Ishikawa (cell line): ENCODE results near the gene LOXHD1.

ENCODE experiments used
- CEBPB ChIP-seq: IDR thresholded peaks from 2 replicates; pipeline ENCODE4 v1.6.1; 2012
- CREB1 ChIP-seq: IDR thresholded peaks from 2 replicates; pipeline ENCODE4 v1.6.1; 2012; ENCODE audit warnings: low read depth
- EGR1 ChIP-seq: IDR thresholded peaks from 2 replicates; pipeline ENCODE4 v1.6.1; 2012
- EP300 ChIP-seq: IDR thresholded peaks from 2 replicates; pipeline ENCODE4 v1.6.1; 2012; ENCODE audit warnings: borderline replicate concordance
- FOXM1 ChIP-seq: IDR thresholded peaks from 2 replicates; pipeline ENCODE4 v1.6.1; 2012; ENCODE audit warnings: low read depth, borderline replicate concordance
- MAX ChIP-seq: IDR thresholded peaks from 2 replicates; pipeline ENCODE4 v1.6.1; 2012
- NFIC ChIP-seq: IDR thresholded peaks from 2 replicates; pipeline ENCODE4 v1.6.1; 2012
- RAD21 ChIP-seq: IDR thresholded peaks from 2 replicates; pipeline ENCODE4 v1.6.1; 2012; ENCODE audit warnings: low read depth
- TAF1 ChIP-seq: IDR thresholded peaks from 2 replicates; pipeline ENCODE4 v1.6.1; 2012; ENCODE audit warnings: low read depth, mild to moderate bottlenecking
- TCF12 ChIP-seq: IDR thresholded peaks from 2 replicates; pipeline ENCODE4 v1.6.1; 2012; ENCODE audit warnings: low read depth
- TEAD4 ChIP-seq: IDR thresholded peaks from 2 replicates; pipeline ENCODE4 v1.6.1; 2012
- USF1 ChIP-seq: IDR thresholded peaks from 2 replicates; pipeline ENCODE4 v1.6.1; 2012
- YY1 ChIP-seq: IDR thresholded peaks from 2 replicates; pipeline ENCODE4 v1.6.1; 2012; ENCODE audit warnings: low read depth
- ZBTB7A ChIP-seq: IDR thresholded peaks from 2 replicates; pipeline ENCODE4 v1.6.1; 2012; ENCODE audit warnings: low read depth
- TF ChIP-seq, protein P1 (sequence below): IDR thresholded peaks from 2 replicates; pipeline ENCODE4 v1.6.1; 2012; ENCODE audit warnings: low read depth, mild to moderate bottlenecking

LOXHD1 gene

DNA sequence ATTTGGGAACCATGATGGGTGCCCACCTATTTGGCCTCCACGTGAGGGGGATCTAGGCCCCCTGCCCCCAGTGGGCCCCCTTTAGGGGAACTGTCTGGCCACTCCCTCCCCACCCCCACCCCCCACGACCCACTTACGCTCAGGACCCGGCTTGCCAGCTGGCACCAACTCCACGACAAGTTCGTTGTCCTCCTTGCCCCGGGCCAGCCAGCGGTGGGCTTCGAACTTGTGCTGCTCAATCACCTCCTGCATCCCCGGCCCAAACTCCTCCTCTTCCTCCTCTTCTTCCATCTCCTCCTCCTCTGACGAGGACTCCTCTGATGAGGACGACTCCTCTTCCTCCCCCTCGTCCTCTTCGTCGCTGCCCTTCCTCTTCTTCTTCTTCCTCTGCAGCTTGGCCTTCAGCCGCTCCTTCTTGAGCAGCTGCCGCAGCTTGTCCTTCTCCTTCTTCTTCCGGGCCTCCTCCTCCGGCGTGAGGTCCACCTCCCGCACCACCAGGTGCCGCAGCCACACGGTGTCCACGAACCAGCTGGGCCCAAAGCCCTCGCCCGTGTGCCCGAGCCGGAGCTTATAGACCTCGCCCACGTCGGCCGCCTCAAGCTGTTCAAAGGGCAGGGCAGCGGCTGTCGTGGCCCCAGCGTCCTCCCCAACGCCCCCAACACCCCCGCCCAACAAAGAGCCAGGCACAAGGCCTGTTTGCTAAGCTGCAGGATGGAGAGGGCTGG lies 96.9 kb downstream of the LOXHD1 start:
- TF ChIP-seq CEBPB (no peak), EP300 (no peak), FOXM1 (no peak), TCF12 (no peak), TEAD4 (no peak), MAX (no peak), NFIC (no peak), TAF1 (no peak)

DNA sequence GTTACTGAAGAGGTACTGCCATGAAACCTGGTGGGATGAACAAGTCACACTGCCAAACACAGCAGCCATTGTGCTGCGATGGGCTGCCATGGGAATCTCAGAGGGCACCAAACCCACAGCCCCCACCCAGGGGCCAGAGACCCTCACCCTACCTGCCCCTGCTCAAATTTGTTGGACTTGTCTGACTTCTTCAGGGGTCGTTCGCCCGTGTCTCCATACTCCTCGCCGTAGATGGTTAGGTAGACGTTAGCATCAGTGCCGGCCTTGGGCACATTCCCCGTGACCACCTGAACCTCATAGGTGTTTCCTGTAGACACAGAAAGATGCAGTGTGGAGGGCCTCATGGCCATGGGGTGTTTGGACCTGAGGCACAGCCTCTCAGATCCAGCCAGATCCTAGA lies 97.7 kb downstream of the LOXHD1 start:
- TF ChIP-seq YY1 (no peak), CREB1 (no peak), USF1 (no peak), EGR1 (no peak), MAX (no peak), NFIC (no peak), TAF1 (no peak), RAD21 (no peak), TEAD4 (no peak), ZBTB7A (no peak), FOXM1 (no peak), TCF12 (no peak), CEBPB (no peak), EP300 (no peak)
- TF ChIP-seq, protein P1, sequence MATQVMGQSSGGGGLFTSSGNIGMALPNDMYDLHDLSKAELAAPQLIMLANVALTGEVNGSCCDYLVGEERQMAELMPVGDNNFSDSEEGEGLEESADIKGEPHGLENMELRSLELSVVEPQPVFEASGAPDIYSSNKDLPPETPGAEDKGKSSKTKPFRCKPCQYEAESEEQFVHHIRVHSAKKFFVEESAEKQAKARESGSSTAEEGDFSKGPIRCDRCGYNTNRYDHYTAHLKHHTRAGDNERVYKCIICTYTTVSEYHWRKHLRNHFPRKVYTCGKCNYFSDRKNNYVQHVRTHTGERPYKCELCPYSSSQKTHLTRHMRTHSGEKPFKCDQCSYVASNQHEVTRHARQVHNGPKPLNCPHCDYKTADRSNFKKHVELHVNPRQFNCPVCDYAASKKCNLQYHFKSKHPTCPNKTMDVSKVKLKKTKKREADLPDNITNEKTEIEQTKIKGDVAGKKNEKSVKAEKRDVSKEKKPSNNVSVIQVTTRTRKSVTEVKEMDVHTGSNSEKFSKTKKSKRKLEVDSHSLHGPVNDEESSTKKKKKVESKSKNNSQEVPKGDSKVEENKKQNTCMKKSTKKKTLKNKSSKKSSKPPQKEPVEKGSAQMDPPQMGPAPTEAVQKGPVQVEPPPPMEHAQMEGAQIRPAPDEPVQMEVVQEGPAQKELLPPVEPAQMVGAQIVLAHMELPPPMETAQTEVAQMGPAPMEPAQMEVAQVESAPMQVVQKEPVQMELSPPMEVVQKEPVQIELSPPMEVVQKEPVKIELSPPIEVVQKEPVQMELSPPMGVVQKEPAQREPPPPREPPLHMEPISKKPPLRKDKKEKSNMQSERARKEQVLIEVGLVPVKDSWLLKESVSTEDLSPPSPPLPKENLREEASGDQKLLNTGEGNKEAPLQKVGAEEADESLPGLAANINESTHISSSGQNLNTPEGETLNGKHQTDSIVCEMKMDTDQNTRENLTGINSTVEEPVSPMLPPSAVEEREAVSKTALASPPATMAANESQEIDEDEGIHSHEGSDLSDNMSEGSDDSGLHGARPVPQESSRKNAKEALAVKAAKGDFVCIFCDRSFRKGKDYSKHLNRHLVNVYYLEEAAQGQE: no peak

DNA sequence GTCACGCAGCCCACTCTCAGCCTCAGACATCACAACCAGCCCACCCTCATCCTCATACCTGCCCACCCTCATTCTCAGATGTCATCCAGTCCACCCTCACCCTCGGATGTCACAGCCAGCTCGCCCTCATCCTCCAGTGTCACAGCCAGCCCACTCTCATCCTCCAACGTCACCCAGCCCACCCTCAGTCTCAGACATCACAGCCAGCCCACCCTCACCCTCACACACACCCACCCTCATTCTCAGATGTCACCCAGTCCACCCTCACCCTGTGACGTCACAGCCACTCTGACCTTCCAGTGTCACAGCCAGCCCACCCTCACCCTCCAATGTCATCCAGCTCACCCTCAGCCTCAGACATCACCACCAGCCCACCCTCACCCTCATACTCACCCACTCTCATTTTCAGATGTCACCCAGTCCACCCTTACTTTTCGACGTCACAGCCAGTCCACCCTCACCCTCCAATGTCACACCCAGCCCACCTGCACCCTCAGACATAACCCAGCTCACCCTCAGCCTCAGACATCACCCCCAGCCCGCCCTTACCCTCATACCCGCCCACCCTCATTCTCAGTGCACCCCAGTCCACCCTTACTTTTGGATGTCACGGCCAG lies 100.3 kb downstream of the LOXHD1 start:
- TF ChIP-seq ZBTB7A (no peak), FOXM1 (no peak), TCF12 (no peak), USF1 (no peak), RAD21 (no peak), CEBPB (no peak), NFIC (no peak), TEAD4 (no peak), EP300 (no peak), MAX (no peak), TAF1 (no peak), CREB1 (no peak), EGR1 (no peak), YY1 (no peak)
- TF ChIP-seq, protein P1: no peak

GRCh38 chr18:46555724-46556123 lies 101.3 kb downstream of the LOXHD1 start:
- TF ChIP-seq ZBTB7A (no peak), TEAD4 (no peak), RAD21 (peak; percentile 69), FOXM1 (no peak)
- TF ChIP-seq, protein P1: no peak
